Smooth muscle cell (in vitro differentiated cells): Measurements from ENCODE around the gene AP3D1. TPM values are rescaled to one million over a fixed set of nuclear protein-coding genes. Genes with fewer than 3 reads are reported as not detected.

Source experiments
- DNase-seq: peaks from one replicate; lab custom pipeline; 2025; ENCODE audit not compliant: unreplicated experiment; lab: John Stamatoyannopoulos, UW
- H2AFZ ChIP-seq: fragments of 200-600 bp; sonication (generic); 2 replicates; pipeline ENCODE4 v1.6.0; 2016; ENCODE audit warnings: antibody characterized with exemption, low read depth, mild to moderate bottlenecking
- H3F3A ChIP-seq: fragments of 200-600 bp; sonication (generic); 2 replicates; pipeline ENCODE4 v1.6.0; 2017; ENCODE audit warnings: antibody characterized with exemption, low read depth
- H3K27ac ChIP-seq: fragments of 200-600 bp; sonication (generic); 2 replicates; pipeline ENCODE4 v1.5.1; 2016; ENCODE audit warnings: low read depth, mild to moderate bottlenecking
- H3K27me3 ChIP-seq: fragments of 200-600 bp; sonication (generic); 2 replicates; pipeline ENCODE4 v1.6.1; 2016; ENCODE audit warnings: low read depth, mild to moderate bottlenecking
- H3K36me3 ChIP-seq: fragments of 200-600 bp; sonication (generic); 2 replicates; pipeline ENCODE4 v1.5.1; 2016; ENCODE audit warnings: low read depth
- H3K4me1 ChIP-seq: fragments of 200-600 bp; sonication (generic); 2 replicates; pipeline ENCODE4 v1.5.1; 2016; ENCODE audit warnings: low read depth
- H3K4me2 ChIP-seq: fragments of 200-600 bp; sonication (generic); 2 replicates; pipeline ENCODE4 v1.6.0; 2016; ENCODE audit warnings: mild to moderate bottlenecking
- H3K4me3 ChIP-seq: fragments of 200-600 bp; sonication (generic); 2 replicates; pipeline ENCODE4 v1.5.1; 2016; ENCODE audit warnings: mild to moderate bottlenecking
- H3K79me2 ChIP-seq: fragments of 200-600 bp; sonication (generic); 2 replicates; pipeline ENCODE4 v1.6.0; 2016; ENCODE audit warnings: low read depth, mild to moderate bottlenecking
- H3K9ac ChIP-seq: fragments of 200-600 bp; sonication (generic); 2 replicates; pipeline ENCODE4 v1.6.0; 2016; ENCODE audit warnings: low read depth
- H3K9me3 ChIP-seq: fragments of 200-600 bp; sonication (generic); replicated peaks from 2 replicates; pipeline ENCODE4 v1.5.1; 2016; ENCODE audit warnings: low read depth
- H4K20me1 ChIP-seq: fragments of 200-600 bp; sonication (generic); 2 replicates; pipeline ENCODE4 v1.6.0; 2016; ENCODE audit warnings: low read depth
- CTCF ChIP-seq: fragments of 200-600 bp; sonication (generic); IDR thresholded peaks from 2 replicates; pipeline ENCODE4 v1.5.1; 2017; ENCODE audit warnings: borderline replicate concordance, mild to moderate bottlenecking, antibody characterized with exemption; ENCODE audit not compliant: insufficient read depth, poor library complexity, severe bottlenecking
- WGBS: methylation state at CpG from one replicate; pipeline ENCODE4 v1.1.7; 2016; ENCODE audit warnings: low lambda C conversion rate; 5-methylcytosine and 5-hydroxymethylcytosine counted together
- polyA plus RNA-seq: library from polyadenylated mRNA; unstranded; fragments of >200 nt; fragmentation: Nextera tagmentation; extraction: Ambion mirVana; gene quantifications from 2 replicates; pipeline ENCODE4 v1.2.1, GENCODE V29; 2016
- total RNA-seq: library from RNA; depleted of rRNA; stranded (reverse); fragments of >200 nt; gene quantifications from 2 replicates; pipeline ENCODE4 v1.2.3, GENCODE V29; 2014

Gene AP3D1
- total and polyA plus RNA-seq, 2 experiments from 2014 or later = 66.2 to 81.0 TPM

GRCh38 chr19:2171349-2172145, 20.2 kb upstream of the AP3D1 start:
- Histone ChIP-seq H3F3A (peaks cover 8% of the 10 kb centered on the region), H3K27me3 (no peaks in the 10 kb centered on the region), H3K79me2 (peaks cover 91% of the 10 kb centered on the region), H3K9ac (no peak overlapping the region), H3K4me3 (no peak overlapping the region), H3K36me3 (no peaks in the 10 kb centered on the region), H3K4me2 (peak overlapping the region; percentile 4), H3K27ac (peak overlapping the region; percentile 25), H3K9me3 (no peaks in the 10 kb centered on the region), H2AFZ (no peak overlapping the region), H4K20me1 (peaks cover 96% of the 10 kb centered on the region), H3K4me1 (peaks cover 33% of the 10 kb centered on the region)
- DNase-seq = no peak
- WGBS = 79% methylated on average over 27 of the region's 27 CpGs
- TF ChIP-seq CTCF = no peak

GRCh38 chr19:2170987-2171348, 19.6 kb upstream of the AP3D1 start:
- WGBS = 64% methylated on average over 5 of the region's 5 CpGs
- Histone ChIP-seq H3K36me3 (no peaks in the 10 kb centered on the region), H3K27me3 (no peaks in the 10 kb centered on the region), H4K20me1 (peaks cover 96% of the 10 kb centered on the region), H3K27ac (peak overlapping the region; percentile 25), H2AFZ (no peak overlapping the region), H3K9me3 (no peaks in the 10 kb centered on the region), H3K79me2 (peaks cover 93% of the 10 kb centered on the region), H3F3A (peaks cover 8% of the 10 kb centered on the region), H3K4me1 (peaks cover 33% of the 10 kb centered on the region), H3K4me3 (no peak overlapping the region), H3K9ac (no peak overlapping the region), H3K4me2 (peak overlapping the region; percentile 4)
- TF ChIP-seq CTCF = no peak
- no peak for DNase-seq

- DNase-seq = no peak
- no peak for TF ChIP-seq CTCF
- 75% methylated on average over 12 of the region's 12 CpGs for WGBS
- Histone ChIP-seq H3K79me2 (peaks cover 93% of the 10 kb centered on the region), H3K27ac (peak overlapping the region; percentile 25), H3F3A (peaks cover 8% of the 10 kb centered on the region), H3K9me3 (no peaks in the 10 kb centered on the region), H3K4me3 (no peak overlapping the region), H2AFZ (no peak overlapping the region), H3K9ac (no peak overlapping the region), H3K4me1 (peaks cover 33% of the 10 kb centered on the region), H3K4me2 (peak overlapping the region; percentile 0), H4K20me1 (peaks cover 96% of the 10 kb centered on the region), H3K36me3 (no peaks in the 10 kb centered on the region), H3K27me3 (no peaks in the 10 kb centered on the region)
Observed at GRCh38 chr19:2170219-2170618, 18.9 kb upstream of the AP3D1 start.
